ENCODE measurements around the gene ADD3. TPM values are rescaled to one million over a fixed set of nuclear protein-coding genes. Genes with fewer than 3 reads are reported as not detected.
"Not testable (repeated sequence)": the region's sequence is repeated elsewhere in the genome, so short reads cannot be mapped to it uniquely, and the experiment has no call there.

ADD3 gene
- total RNA-seq, 1 donor from 2014 or later = 341 TPM

- no peak for DNase-seq (ENCODE audit: low read depth)
Measured at GRCh38 chr10:110109511-110109910, 101.7 kb downstream of the ADD3 start.

GRCh38 chr10:110110338-110110737 lies 102.6 kb downstream of the ADD3 start:
- peak; percentile 57 for DNase-seq (ENCODE audit: low read depth)

GRCh38 chr10:110113670-110114337 lies 106.0 kb downstream of the ADD3 start:
- no peak for DNase-seq (ENCODE audit: low read depth)

GRCh38 chr10:110114668-110115067 lies 106.9 kb downstream of the ADD3 start:
- DNase-seq (ENCODE audit: low read depth) = not testable (repeated sequence)

- DNase-seq (ENCODE audit: low read depth) = no peak
Measured at GRCh38 chr10:110115784-110116520, 108.2 kb downstream of the ADD3 start.

- DNase-seq (ENCODE audit: low read depth) = peak; percentile 23
Measured at GRCh38 chr10:110118891-110119621, 111.3 kb downstream of the ADD3 start.

- no peak for DNase-seq (ENCODE audit: low read depth)
Measured at GRCh38 chr10:110123594-110123993, 115.8 kb downstream of the ADD3 start.

- no peak for DNase-seq (ENCODE audit: low read depth)
Measured at GRCh38 chr10:110129490-110129889, 121.7 kb downstream of the ADD3 start.

GRCh38 chr10:110134917-110135316 lies 127.1 kb downstream of the ADD3 start:
- DNase-seq (ENCODE audit: low read depth) = no peak

- DNase-seq (ENCODE audit: low read depth) = not testable (repeated sequence)
Measured at GRCh38 chr10:110135836-110136235, 128.1 kb downstream of the ADD3 start.

GRCh38 chr10:110137142-110137545 lies 129.4 kb downstream of the ADD3 start:
- DNase-seq (ENCODE audit: low read depth) = peak; percentile 87

- peak; percentile 74 for DNase-seq (ENCODE audit: low read depth)
Measured at GRCh38 chr10:110138197-110138812, 130.5 kb downstream of the ADD3 start.

- peak; percentile 25 for DNase-seq (ENCODE audit: low read depth)
Measured at GRCh38 chr10:110141185-110141584, 133.4 kb downstream of the ADD3 start.

- peak; percentile 36 for DNase-seq (ENCODE audit: low read depth)
Measured at GRCh38 chr10:110141871-110142635, 134.3 kb downstream of the ADD3 start.

- DNase-seq (ENCODE audit: low read depth) = no peak
Measured at GRCh38 chr10:110142965-110143364, 135.2 kb downstream of the ADD3 start.

GRCh38 chr10:110144507-110144906 lies 136.7 kb downstream of the ADD3 start:
- no peak for DNase-seq (ENCODE audit: low read depth)

GRCh38 chr10:110147961-110148360 lies 140.2 kb downstream of the ADD3 start:
- DNase-seq (ENCODE audit: low read depth) = peak; percentile 56

GRCh38 chr10:110149259-110149658 lies 141.5 kb downstream of the ADD3 start:
- no peak for DNase-seq (ENCODE audit: low read depth)

- DNase-seq (ENCODE audit: low read depth) = no peak
Measured at GRCh38 chr10:110150046-110150445, 142.3 kb downstream of the ADD3 start.

- no peak for DNase-seq (ENCODE audit: low read depth)
Measured at GRCh38 chr10:110150981-110151380, 143.2 kb downstream of the ADD3 start.

- peak; percentile 34 for DNase-seq (ENCODE audit: low read depth)
Measured at GRCh38 chr10:110151467-110151866, 143.7 kb downstream of the ADD3 start.

Measured in renal cortical epithelial cell (primary cell).